Adrenal gland (tissue), 12 donors: ENCODE data around the gene EVC. TPM values are rescaled to one million over a fixed set of nuclear protein-coding genes. Genes with fewer than 3 reads are reported as not detected.
"Not testable (repeated sequence)": the region's sequence is repeated elsewhere in the genome, so short reads cannot be mapped to it uniquely, and the experiment has no call there.

Experiments
- DNase-seq, 7 donors: peaks; one replicate each; pipeline ENCODE4 v3.0.0-alpha.2; 2019 to 2020
- H3K27ac ChIP-seq, 5 donors: fragments of 200-600 bp; sonication (generic) in 4 of 5; 1 replicate in 3 of 5; 2 replicates in 2 of 5; pipeline versions ENCODE4 v1.5.1 to v1.8.0; 2016 to 2020; ENCODE audit warnings: mild to moderate bottlenecking in 1 of 5
- H3K27me3 ChIP-seq: fragments of 200-600 bp; 2 replicates; pipeline ENCODE4 v1.8.0; 2021
- H3K36me3 ChIP-seq, 2 donors: fragments of 200-600 bp; replicated peaks in 1 of 2; 1 replicate in 1 of 2; 2 replicates in 1 of 2; pipeline versions ENCODE4 v1.5.1 to v1.8.0; 2018 to 2022
- H3K4me1 ChIP-seq, 2 donors: fragments of 200-600 bp; replicated peaks in 1 of 2; 1 replicate in 1 of 2; 2 replicates in 1 of 2; pipeline versions ENCODE4 v1.5.1 to v1.8.0; 2018 to 2021
- H3K4me3 ChIP-seq, 4 donors: fragments of 200-600 bp; sonication (generic) in 3 of 4; one replicate each; pipeline ENCODE4 v1.5.1; 2016 to 2018
- H3K9me3 ChIP-seq, 3 donors: fragments of 200-600 bp; sonication (generic) in 1 of 3; replicated peaks in 1 of 3; 1 replicate in 2 of 3; 2 replicates in 1 of 3; pipeline versions ENCODE4 v1.5.1 to v1.8.0; 2016 to 2021
- CTCF ChIP-seq, 6 experiments: fragments of 450-650 bp in 4 of 6; fragments of 200-600 bp in 2 of 6; sonication (generic) in 1 of 6; IDR thresholded peaks; 1 replicate in 5 of 6; 2 replicates in 1 of 6; pipeline versions ENCODE4 v1.5.1 to v1.8.0; 2016 to 2021; ENCODE audit warnings: antibody characterized with exemption in 6 of 6, mild to moderate bottlenecking in 2 of 6, moderate library complexity in 1 of 6
- POLR2A ChIP-seq, 2 donors: fragments of 450-650 bp; IDR thresholded peaks; one replicate each; pipeline ENCODE4 v1.6.1; 2017; ENCODE audit warnings: antibody characterized with exemption in 2 of 2, mild to moderate bottlenecking in 2 of 2, moderate library complexity in 1 of 2
- WGBS, 4 donors: extraction: QIAGEN DNeasy Blood & Tissue Kit in 2 of 4; methylation state at CpG; one replicate each; pipeline versions ENCODE4 v1.1.5 to v1.1.7; 2013 to 2017; 5-methylcytosine and 5-hydroxymethylcytosine counted together
- intact Hi-C, 2 donors: fragments of 100-400 bp; cut with DNase I; formaldehyde crosslinking; loops; one replicate each; pipeline versions ENCODE4 v1.14.1 to v1.15.0; 2022 to 2023
- polyA plus RNA-seq, 3 donors: library from polyadenylated mRNA; stranded (reverse); fragments of 200-250 nt in 2 of 3; fragments of 350-450 nt in 1 of 3; fragmentation: Illumina TruSeq in 1 of 3; extraction: RNeasy Lipid Tissue Mini Kit (QIAGEN cat#74804) in 1 of 3; gene quantifications; one replicate each; pipeline ENCODE4 v1.2.3, GENCODE V29; 2013 to 2014
- total RNA-seq, 9 donors: library from RNA; depleted of rRNA in 4 of 9; stranded (reverse); fragments of >200 nt in 4 of 9; fragments of 120-200 nt in 1 of 9; fragmentation: NEBNext Ultra II Directional in 1 of 9; extraction: Animal tissue kit (Norgen Biotek cat#: 25700) in 1 of 9; gene quantifications; one replicate each; pipeline versions ENCODE4 v1.1.0 to v1.2.4, GENCODE V29; 2013 to 2023
- donor health status: healthy with polysubstance abuse.
- donor health status: Bipolar disorder and iron deficiency.
- donor health status: DM: yes; HTN: yes; CAD: no.
- donor health status: DM: no; HTN: no; CAD: no.
- donor health status: DM: no; HTN: no; CAD: no.
- donor health status: DM: yes; HTN: yes; CAD: no.

EVC gene
- total and polyA plus RNA-seq, 12 donors = 1.0 to 23.7 (median 10.1) TPM

GRCh38 chr4:5721923-5722322 lies 10.9 kb downstream of the EVC start:
- TF ChIP-seq POLR2A (IDR thresholded peaks at IDR 0.05) = no peak
- TF ChIP-seq CTCF (IDR thresholded peaks at IDR 0.05) = no peak
- Histone ChIP-seq H3K27me3 (no peaks in the 10 kb centered on the region), H3K36me3 (no peaks in the 10 kb centered on the region), H3K27ac (no peak overlapping the region), H3K9me3 (no peaks in the 10 kb centered on the region), H3K4me3 (no peak overlapping the region), H3K4me1 (no peaks in the 10 kb centered on the region)
- intact Hi-C loops = no loop called here
- WGBS, 4 donors = 73 to 92% (median 89%) methylated on average over 5 of the region's 5 CpGs
- DNase-seq = no peak

- Histone ChIP-seq H3K27me3 (no peaks in the 10 kb centered on the region), H3K4me3 (no peak overlapping the region), H3K36me3 (no peaks in the 10 kb centered on the region), H3K27ac (no peak overlapping the region), H3K9me3 (no peaks in the 10 kb centered on the region), H3K4me1 (no peaks in the 10 kb centered on the region)
- no peak for DNase-seq
- intact Hi-C loops = no loop called here
- WGBS, 4 donors = 65 to 83% (median 69%) methylated on average over 4 of the region's 4 CpGs
- TF ChIP-seq POLR2A (IDR thresholded peaks at IDR 0.05) = no peak
- TF ChIP-seq CTCF (IDR thresholded peaks at IDR 0.05) = no peak
These were observed 11.3 kb downstream of the EVC start for GRCh38 chr4:5722328-5722727.

GRCh38 chr4:5724377-5724776 lies 13.4 kb downstream of the EVC start:
- intact Hi-C loops = no loop called here
- no peaks in the 10 kb centered on the region for H3K27me3 ChIP-seq
- WGBS, 4 donors = 59 to 66% (median 63%) methylated on average over 4 to 7 of the region's 7 CpGs
- H3K4me1 ChIP-seq = no peaks in the 10 kb centered on the region
- no peaks in the 10 kb centered on the region for H3K36me3 ChIP-seq
- no peak overlapping the region for H3K4me3 ChIP-seq
- TF ChIP-seq POLR2A (IDR thresholded peaks at IDR 0.05) = no peak
- TF ChIP-seq CTCF (IDR thresholded peaks at IDR 0.05) = no peak
- H3K9me3 ChIP-seq = no peaks in the 10 kb centered on the region
- peak in 4 of 7 donors; percentile 22 to 44 (median 30) for DNase-seq
- H3K27ac ChIP-seq = no peak overlapping the region

- H3K27me3 ChIP-seq, H3K4me3 ChIP-seq, intact Hi-C loops, H3K36me3 ChIP-seq, H3K4me1 ChIP-seq, H3K9me3 ChIP-seq, DNase-seq, H3K27ac ChIP-seq: not testable (repeated sequence)
- WGBS, 4 donors = 67 to 88% (median 70%) methylated on average over 1 to 2 of the region's 2 CpGs
These were observed 17.4 kb downstream of the EVC start for GRCh38 chr4:5728412-5728811.

- TF ChIP-seq CTCF (IDR thresholded peaks at IDR 0.05) = no peak
- TF ChIP-seq POLR2A (IDR thresholded peaks at IDR 0.05) = no peak
- no peaks in the 10 kb centered on the region for H3K27me3 ChIP-seq
- H3K4me1 ChIP-seq = no peaks in the 10 kb centered on the region
- intact Hi-C loops = no loop called here
- 82 to 95% (median 90%) methylated on average over 10 of the region's 10 CpGs for WGBS, 4 donors
- no peak overlapping the region for H3K27ac ChIP-seq
- DNase-seq = no peak
- no peaks in the 10 kb centered on the region for H3K36me3 ChIP-seq
- H3K9me3 ChIP-seq = no peaks in the 10 kb centered on the region
- H3K4me3 ChIP-seq = no peak overlapping the region
These were observed 19.4 kb downstream of the EVC start for GRCh38 chr4:5730436-5730835.
